ENCODE results near the gene CYSTM1.

Gene CYSTM1

DNA sequence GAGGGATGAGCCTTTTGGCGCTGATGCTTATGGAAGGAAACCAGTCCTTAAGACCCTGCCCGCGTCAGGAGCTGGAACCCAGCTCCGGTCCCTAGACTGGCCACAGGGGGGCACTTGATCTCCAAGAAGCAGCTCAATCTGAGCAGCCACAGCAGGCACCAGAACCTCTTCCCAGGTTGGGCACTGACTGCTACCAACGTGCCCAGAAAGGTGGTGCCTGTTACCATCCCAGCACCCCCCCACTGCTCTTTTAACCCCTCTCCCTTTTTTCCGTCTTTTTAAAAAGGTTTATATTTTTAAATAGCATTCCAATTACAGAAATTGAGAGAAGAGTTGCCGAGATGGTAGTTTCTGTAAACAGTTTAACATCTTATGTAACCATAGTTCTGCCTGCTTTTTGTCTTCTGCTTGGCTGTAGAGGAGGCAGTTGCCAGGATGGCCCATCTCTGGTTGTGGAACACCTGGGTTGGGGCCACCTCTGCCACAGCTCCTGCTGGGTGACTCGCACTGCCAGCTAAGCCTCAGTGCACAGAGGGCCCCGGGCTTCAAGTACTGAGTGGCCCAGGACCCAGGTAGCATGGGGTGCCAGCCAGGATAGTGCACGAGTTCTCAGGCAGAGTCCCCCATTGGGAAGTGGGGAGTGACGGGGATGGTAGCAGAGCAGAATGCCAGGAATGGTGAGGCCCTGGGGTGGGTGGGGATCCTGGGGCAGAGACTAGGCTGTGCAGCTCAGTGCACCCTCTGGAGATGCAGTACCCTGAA is 65.1 kb downstream of the CYSTM1 start:
- no peak for DNase-seq

DNA sequence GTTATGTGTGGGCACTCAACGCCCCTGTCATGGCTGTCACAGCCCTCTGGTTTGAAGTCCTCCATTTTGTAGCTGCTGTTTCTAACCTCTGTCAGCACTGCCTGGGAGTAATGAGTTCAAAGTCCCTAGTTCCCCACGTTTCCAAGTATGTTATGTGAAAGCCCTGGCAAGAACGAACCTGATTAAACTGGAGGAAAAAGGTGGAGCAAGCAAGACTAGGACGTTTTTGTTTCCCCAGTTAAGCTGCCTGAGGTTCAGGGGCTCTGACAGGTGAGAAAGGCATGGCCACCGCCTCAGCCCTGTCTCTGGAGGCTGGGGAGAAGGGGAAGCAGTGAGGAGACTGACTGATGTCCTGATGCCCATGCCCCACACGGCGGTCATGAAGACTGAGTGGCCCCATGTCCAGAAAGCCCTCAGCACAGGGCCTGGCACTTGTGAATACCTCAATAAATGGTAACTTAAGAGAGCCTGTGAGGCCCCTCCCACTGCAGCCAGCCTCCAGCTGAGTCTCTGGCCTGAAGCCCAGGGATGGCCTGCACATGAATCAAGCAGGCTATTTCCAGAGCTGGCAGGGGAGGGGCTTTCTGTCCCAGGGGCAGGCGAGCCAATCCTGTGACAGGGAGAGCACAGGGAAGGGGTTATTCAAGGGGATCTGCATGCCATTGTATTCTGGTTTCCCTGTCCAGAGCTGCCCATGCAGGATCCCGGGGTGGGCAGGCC is 66.2 kb downstream of the CYSTM1 start:
- DNase-seq = peak; percentile 56

DNA sequence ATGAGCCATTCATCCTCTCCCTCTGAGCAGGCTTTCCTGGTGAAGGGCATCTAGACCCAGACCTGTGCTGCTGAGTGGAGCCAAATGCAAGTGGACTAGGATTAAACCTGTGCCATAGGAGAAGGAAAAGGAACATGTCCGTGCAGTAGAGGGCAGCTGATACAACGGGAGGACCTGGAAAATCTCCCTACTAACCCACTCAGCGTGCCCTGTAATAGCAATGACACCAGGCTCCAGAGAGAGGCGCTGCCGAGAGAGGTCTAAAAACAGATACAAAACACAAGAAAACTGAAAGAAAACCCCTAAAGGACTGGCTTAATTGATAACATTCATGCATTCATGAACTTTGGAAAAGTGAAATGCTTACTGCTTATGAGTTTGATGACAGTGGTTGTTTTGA is 67.1 kb downstream of the CYSTM1 start:
- no peak for DNase-seq

DNA sequence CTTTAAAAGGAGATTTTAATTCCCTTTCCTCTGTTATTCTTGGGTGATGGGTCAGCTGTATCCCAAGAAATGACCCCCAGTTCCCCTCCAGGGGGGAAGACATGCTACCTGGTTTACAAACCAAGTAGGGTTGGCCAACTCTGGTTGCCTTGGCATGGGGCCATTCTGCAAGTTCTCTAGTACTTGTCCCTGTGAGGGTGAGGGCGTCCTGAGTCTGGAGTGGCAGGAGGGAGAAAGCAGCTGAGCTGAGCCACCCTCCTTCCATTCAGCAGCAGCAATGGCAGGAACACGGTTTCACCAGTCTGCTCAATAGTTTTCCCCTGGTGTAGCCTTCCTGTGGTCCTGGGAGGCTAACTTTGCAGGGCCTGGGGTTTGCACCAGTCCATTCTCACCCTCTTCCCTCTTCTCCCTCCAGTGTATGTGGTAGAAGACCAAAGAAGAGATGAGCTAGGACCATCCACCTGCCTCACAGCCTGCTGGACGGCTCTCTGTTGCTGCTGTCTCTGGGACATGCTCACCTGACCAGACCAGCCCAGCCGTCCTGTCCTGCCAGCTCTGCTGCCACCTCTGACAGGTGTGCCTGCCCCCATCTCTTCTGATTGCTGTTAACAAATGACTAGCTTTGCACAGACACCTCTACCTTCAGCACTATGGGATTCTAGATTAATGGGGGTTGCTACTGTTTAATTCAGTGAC is 68.0 kb downstream of the CYSTM1 start:
- no peak for DNase-seq

DNA sequence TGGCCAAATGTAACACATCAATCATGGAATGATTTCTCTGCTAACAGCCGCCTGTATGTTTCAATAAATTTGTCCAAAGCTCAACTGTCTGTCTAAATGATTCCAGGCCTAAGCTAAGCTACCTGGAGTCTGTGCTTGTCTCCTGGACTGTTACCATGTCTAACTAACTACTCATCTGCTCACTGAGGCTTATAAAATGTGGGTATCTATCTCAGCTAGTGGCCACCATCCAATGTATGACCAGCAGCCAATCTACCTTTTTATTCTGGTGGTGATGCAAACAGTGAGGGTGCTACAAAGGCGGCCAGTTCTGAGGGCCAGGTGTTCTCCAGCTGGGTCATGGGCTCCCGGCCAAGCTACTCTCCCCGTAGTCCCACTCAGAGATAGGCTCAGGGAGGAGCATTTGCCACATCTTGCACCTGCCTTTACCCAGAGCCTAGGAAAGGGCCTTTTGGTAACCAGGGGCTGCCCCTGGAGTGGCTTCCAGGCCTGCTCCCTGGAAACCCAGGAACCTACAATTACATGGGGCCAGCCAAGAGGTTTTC is 68.8 kb downstream of the CYSTM1 start:
- DNase-seq = no peak

DNA sequence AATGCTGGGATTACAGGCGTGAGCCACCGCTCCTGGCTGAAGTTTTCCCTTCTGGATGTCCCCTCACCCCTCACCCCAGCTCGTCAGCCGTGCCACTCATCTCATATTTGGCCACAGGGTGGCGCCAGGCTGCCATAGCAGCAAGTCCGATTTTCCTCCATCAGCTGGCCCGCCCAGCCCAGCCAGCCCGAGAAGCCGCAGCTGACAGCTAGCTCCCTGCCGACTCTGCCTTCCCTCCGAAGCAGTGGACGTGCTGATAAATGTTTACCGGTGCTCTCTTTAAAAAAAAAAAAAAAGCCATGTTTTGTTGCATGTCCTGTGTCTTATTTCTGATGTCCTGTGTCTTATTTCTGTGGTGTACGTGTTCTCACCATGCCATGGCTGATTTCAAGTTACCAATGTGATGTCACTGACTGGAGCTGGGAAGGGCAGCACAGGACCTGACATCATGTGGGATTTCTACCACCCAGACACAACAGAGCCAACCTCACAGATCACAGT is 69.6 kb downstream of the CYSTM1 start:
- DNase-seq = peak; percentile 64

DNA sequence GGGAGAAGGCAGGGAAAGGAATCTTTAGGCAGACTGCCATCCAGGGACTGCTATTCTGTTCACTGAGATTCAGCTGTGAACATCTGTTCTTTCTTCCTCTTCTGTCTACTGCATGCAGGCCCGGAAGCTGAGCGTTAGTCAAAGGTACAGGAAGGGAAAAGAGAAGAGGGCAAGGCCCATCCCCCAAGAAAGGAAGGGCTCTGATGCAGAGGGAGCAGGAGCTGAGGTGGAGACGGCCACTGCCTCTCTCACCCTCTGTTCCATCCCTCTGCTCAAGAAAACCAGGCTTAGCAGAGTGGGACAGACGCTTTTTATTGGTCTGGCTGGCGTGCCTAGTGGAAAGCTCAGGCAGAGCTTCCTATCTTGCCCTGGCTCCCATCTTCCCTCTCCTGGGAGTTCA is 70.4 kb downstream of the CYSTM1 start:
- no peak for DNase-seq

DNA sequence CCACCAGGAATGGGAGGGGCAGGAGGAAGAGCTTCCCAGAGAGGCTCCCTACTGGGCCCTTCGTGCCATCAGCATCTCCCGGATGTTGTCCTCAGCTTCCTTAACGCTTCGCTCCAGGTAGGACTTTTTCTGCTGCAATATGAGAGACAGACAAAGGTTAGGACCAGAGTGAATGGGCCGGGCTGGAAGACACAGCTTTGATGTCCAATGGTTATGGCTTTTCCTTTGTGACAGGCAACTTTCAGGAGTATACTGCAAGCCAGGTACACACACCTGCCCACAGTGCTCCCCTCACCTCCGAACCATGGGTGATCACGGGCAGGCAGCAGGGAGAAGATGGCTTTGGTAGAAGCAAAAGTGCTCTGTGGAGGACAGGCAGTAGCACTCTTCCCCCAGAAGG is 70.9 kb downstream of the CYSTM1 start:
- no peak for DNase-seq

DNA sequence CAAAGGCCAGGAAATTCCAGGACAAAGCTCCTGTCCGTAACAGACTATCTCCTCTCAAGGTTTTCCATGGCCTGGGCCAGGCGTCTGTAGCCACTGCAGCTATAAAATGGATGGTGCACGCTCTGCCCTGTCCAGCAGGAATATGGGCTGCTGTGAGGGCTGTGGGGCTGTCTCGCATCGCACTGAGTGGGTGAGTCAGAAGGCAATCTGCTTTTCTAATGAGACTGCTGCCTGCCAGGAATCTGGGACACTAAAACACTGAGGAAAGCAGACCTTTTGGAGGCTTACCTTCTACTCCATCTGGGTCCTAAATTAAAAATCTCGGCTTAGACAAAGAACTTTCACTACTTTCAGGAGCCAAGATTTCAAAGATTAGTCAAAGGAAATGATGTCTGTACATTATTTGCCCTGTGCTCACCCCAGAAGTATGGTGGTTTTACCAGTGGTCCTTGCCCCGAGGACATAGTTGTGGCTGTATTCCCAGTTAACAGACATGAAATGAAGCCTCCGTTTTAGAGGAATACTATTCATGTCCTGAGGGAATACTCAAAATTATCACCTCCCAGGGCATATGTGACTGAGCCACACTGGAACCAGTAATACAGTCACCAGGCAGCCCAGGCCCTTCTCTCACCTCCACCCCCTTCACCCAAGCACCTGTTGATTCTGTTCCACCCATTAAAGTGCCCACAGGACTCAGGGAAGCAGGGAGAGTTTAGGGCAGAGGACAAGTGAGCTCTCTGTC is 71.6 kb downstream of the CYSTM1 start:
- DNase-seq = peak; percentile 18

DNA sequence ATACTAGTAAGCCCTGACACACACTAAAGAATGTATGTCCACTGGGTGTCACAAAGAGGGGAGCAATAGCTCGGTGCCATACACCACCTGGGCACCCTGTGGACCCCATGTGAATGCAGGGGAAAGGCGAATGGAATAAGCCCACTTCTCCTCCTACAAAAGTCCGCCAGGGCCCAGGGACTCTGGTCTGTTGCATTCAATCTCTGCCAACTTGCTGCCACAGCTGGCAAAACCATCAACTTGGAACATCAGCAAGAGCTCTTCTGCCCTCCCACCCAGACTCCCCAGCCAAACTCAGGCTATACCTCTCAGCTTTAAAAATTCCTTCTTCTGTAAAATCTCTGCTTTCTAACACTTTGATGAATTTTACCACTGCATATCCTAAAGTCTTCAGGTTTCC is 73.4 kb downstream of the CYSTM1 start:
- DNase-seq = no peak

DNA sequence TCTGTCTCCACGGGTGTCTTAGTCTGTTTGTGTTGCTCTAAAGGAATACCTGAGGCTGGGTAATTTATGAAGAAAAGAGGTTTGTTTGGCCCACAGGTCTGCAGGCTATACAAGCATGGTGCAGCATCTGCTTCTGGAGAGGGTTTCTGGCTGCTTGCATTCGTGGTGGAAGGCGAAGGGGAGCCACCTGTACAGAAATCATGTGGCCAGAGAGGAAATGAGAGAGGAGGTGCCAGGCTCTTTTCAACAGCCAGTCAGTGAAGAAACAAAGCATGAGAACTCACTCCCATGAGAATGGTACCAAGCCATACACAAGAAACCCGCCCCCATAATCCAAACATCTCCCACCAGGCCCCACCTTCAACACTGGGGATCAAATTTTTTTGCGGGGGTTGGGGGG is 74.5 kb downstream of the CYSTM1 start:
- no peak for DNase-seq

DNA sequence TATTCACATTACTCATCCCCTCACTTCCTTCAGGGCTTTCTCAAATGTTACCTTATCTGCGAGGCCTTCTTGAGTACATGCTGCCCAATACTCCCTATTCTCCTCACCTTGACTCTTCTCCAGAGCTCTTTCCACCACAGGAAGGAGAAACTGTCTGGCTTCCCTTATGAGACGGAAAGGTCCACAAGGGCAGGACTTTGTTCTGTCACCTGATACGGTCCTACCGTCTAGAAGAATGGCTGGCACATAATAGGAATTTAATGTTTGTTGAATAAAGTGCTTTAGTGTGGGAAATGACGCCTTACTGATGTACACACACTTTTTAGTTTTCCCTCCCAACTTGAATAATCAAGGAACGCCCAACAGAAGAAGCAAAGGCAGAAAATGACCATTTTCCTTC is 75.4 kb downstream of the CYSTM1 start:
- DNase-seq = no peak

DNA sequence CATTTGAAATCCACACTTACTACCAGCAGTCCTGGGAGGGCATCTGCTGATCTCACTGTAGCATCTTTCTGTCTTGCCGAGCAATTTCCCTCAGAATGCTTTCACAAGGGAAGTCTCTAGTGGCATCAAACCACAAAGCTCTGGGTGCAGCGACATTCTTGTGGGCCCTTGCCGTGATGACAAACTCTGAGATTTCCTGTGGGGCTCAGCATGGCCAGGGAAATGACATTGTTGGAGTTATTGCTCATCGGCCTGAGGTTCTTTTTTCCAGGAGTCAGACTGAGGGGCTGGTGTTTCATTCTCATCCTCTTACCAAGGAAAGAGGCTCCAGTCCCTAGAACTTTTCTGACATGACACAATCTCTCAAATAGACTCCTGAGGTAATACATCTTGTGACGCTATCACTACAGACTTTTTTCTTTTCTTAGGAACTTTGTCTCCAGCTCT is 76.6 kb downstream of the CYSTM1 start:
- no peak for DNase-seq

DNA sequence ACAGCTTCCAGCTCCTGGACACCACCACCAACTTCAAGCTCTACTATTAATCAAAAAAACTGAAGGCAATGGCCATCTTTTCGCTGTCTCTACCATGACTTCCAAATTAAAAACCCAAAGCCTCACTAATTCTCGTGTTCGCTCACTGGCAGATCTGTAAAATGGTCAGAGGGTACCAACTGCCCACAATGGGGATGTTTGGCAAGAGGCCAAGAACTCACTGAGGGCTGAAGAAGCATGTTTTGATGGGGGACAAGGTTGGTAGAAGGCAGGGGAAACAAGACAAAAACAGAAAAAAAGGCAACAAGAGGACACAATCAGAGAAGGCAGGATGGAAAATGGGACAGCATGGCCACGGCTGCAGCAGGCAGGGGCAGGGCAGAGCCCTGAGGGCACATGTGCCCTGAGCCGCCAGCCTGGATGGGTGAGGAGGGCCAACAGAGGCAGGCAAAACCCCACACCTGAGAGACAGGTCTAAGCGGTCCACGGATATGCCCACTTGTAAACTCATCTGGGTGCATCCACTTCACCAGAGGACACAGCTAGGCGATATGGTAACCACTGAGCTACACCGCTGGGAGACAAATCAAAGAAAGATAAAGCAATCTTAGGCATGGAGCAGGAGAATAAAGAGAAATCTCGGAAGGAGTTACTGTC is 77.6 kb downstream of the CYSTM1 start:
- DNase-seq = no peak

DNA sequence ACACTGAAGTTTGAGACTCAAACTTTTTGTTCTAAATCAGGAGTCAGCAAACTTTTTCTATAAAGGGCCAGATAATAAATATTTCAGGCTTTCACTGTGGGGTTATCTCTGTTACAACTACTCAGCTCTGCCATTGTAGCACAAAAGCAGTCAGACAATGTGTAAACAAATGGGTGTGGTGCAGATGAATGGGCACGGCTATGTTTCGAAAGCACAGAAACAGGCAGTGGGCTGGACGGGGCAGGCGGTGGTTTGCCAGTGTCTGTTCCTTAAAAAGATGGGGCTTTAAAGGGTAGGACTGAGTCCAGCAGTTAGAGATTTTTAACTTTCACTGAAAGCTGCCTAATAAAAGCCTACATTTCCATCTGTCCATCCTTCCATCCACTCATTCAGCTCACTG is 79.0 kb downstream of the CYSTM1 start:
- DNase-seq = no peak

DNA sequence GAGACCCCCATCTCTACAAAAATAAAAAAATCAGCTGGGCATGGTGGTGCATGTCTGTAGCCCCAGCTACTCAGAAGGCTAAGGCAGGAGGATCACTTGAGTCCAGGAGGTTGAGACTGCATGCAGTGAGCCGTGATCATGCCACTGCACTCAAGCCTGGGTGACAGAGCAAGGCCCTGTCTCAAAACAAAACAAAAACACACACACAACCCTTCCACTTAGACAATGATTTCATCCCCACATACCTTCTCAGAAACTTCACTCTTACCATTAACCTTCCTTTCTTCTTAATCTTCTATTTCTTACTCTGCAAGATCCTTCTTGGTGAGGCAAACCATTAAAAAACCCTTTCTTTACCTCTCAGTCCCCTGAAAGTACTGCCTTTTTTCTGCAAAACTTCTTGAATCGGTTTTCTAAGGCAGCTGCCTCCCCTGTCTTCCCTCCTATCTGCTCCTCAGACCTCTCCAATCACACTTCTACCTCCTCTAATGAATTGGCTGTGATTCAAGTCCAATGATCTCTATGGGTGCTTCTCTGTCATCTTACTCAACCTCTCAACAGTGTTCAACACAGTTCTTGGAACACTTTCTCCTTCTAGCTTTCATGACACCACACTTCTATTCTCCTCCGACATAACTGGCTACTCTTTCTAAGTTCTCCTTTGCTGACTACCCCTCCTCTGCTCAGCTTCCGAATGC is 80.6 kb downstream of the CYSTM1 start:
- no peak for DNase-seq

DNA sequence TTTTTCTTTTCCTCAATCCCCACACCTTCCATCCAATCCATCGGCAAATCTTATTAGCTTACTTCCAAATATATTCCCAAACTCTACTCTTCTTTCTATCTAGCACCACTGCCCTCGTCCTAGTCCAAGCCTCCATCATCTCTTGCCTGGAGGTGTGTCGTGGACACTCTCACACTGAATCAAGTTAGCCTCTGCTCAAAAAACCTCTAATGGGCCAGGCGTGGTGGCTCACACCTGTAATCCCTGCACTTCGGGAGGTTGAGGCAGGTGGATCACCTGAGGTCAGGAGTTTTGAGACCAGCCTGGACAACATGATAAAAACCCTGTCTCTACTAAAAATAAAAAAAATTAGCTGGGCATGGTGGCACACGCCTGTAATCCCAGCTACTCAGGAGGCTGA is 81.7 kb downstream of the CYSTM1 start:
- DNase-seq = no peak

DNA sequence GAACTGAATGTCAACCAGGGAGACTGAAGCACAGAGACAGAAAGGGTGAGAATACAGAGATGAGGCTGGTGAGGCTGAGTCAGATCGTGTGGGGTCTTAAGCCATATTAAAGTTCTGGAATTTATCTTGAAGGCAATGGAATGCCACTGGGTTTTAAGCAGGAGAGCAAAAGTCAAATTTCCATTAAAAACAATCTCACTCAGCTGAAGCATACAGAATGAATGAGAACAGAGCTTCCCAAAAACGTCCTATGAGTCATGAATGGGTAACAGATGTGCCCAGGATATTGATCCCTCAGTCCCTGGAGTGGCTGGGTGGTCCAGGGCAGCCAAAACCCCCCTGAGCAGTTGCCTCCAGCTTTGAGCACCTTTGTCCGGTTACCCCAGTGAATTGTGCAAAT is 83.0 kb downstream of the CYSTM1 start:
- no peak for DNase-seq

DNA sequence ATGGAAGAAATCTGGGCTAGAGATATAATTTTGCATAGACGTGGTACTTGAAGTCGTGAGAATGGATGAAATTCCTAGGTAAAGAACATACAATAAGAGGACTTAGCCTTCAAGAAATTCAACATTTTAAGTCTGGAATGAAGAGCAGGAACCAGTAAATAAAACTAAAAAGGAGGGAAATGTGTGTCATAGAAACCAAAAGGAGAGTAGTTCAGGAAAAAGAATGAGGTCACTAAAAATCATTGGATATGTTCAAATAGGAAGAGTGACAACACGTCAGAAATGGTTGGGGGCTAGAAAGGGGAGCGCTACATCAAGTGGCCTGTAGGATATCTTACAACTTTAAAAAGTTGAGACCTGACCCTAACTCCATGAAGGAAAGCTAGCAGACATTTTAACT is 83.9 kb downstream of the CYSTM1 start:
- no peak for DNase-seq

DNA sequence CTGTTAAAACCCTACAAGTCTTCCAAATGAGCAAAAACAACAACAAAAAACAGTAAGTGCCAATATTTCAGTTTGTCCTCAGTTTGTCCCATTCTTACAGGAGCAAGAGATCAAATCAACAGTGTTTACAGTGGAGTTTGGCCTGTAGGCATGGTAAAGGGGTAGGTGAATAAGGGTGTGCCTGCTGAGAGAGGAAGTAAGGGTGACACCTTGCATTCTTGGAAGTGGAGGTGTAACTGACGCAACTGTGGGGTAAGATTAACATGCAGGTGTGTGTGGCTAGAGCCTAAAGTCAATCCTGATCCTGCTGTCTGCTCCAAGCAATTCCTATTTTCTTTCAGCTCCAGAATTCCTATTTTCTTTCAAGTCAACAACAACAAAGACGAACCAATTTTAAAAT is 84.5 kb downstream of the CYSTM1 start:
- DNase-seq = no peak

DNA sequence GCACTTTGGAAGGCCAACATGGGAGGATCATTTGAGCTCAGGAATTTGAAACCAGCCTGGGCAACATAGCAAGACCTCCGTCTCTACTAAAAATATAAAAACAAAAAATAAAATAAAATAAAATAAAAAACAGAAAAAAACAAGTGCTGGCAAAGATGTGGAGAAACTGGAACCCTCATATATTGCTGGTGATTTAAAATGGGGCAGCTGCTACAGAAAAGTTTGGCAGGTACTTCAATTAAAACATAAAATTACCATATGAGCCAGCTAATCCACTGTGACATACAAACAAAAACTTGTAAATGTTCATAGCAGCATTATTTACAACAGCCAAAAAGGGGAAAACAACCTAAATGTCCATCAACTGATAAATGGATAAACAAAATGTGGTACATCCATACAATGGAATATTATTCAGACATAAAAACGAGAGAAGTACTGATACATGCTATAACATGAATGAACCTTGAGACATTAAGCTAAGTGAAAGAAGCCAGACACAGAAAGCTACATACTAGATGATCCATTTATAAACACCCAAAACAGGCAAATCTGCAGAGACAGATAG is 85.2 kb downstream of the CYSTM1 start:
- no peak for DNase-seq
